A673 (cell line): ENCODE measurements around the gene ZSCAN5A.

Experiments
- CTCF ChIP-seq: fragments of 300-800, 200-600 bp; sonication (generic); conservative IDR thresholded peaks from 2 replicates; pipeline ENCODE4 v1.5.1; 2017; ENCODE audit warnings: low read depth, mild to moderate bottlenecking, antibody characterized with exemption, low read length, moderate library complexity, mixed read lengths
- EZH2 ChIP-seq: fragments of 200-600 bp; sonication (generic); IDR thresholded peaks from 2 replicates; pipeline ENCODE4 v1.6.1; 2017; ENCODE audit warnings: borderline replicate concordance, low read depth, mild to moderate bottlenecking, mixed read lengths, antibody characterized with exemption, low read length; ENCODE audit not compliant: poor library complexity, severe bottlenecking

GRCh38 chr19:56299688-56300087 is 15.0 kb downstream of the ZSCAN5A start:
- no peak for TF ChIP-seq CTCF
- no peak for TF ChIP-seq EZH2
